Ascending aorta (tissue), 2 donors: ENCODE data around the gene HMCN1. TPM values are rescaled to one million over a fixed set of nuclear protein-coding genes. Genes with fewer than 3 reads are reported as not detected.

Experiments used
- DNase-seq, 2 donors: peaks; one replicate each; pipeline ENCODE4 v3.0.0-alpha.2; 2019; ENCODE audit warnings: low spot score in 2 of 2
- H3K27ac ChIP-seq, 2 donors: fragments of 200-600 bp; sonication (generic); one replicate each; pipeline ENCODE4 v1.5.1; 2016 to 2017; ENCODE audit warnings: mild to moderate bottlenecking in 1 of 2
- H3K27me3 ChIP-seq: fragments of 200-600 bp; sonication (generic); one replicate; pipeline ENCODE4 v1.5.1; 2017
- H3K36me3 ChIP-seq, 2 donors: fragments of 200-600 bp; sonication (generic); one replicate each; pipeline ENCODE4 v1.5.1; 2016
- H3K4me1 ChIP-seq, 2 donors: fragments of 200-600 bp; sonication (generic); one replicate each; pipeline ENCODE4 v1.5.1; 2016 to 2017; ENCODE audit warnings: mild to moderate bottlenecking in 1 of 2
- H3K4me3 ChIP-seq, 2 donors: fragments of 200-600 bp; sonication (generic); one replicate each; pipeline ENCODE4 v1.5.1; 2016 to 2017; ENCODE audit warnings: mild to moderate bottlenecking in 1 of 2
- H3K9me3 ChIP-seq, 2 donors: fragments of 200-600 bp; sonication (generic); one replicate each; pipeline ENCODE4 v1.5.1; 2016
- intact Hi-C: fragments of 100-400 bp; cut with DNase I; formaldehyde crosslinking; loops from one replicate; pipeline ENCODE4 v1.15.1; 2023
- total RNA-seq: library from RNA; depleted of rRNA; stranded (reverse); fragments of >200 nt; gene quantifications from one replicate; pipeline ENCODE4 v1.1.0, GENCODE V29; 2016
- TF ChIP-seq, protein P1 (sequence below), 3 experiments: fragments of 200-600 bp in 2 of 3; fragments of 450-650 bp in 1 of 3; sonication (generic) in 2 of 3; IDR thresholded peaks; one replicate each; pipeline ENCODE4 v1.5.1; 2016 to 2019; ENCODE audit warnings: antibody characterized with exemption in 3 of 3, mild to moderate bottlenecking in 1 of 3, moderate library complexity in 1 of 3

Gene HMCN1
- total RNA-seq, 1 donor from 2014 or later = 61.7 TPM

DNA sequence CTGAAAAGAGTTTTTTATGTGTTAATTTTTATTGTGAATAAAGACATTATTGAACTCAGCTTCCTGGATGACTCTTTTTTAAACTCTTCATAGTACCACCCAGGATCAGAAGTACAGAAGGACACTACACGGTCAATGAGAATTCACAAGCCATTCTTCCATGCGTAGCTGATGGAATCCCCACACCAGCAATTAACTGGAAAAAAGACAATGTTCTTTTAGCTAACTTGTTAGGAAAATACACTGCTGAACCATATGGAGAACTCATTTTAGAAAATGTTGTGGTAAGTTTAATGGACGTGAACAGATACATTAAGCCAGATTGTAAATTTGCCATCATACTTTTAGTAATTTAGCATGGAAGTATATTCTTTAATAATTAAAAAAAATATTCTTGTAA lies 391.3 kb downstream of the HMCN1 start:
- Histone ChIP-seq H3K4me1 (no peaks in the 10 kb centered on the region), H3K9me3 (no peaks in the 10 kb centered on the region), H3K27me3 (no peaks in the 10 kb centered on the region), H3K36me3 (peaks cover 0 to 21% of the 10 kb centered on the region in 2 donors), H3K27ac (no peak overlapping the region), H3K4me3 (no peak overlapping the region)
- DNase-seq = no peak
- intact Hi-C loops = no loop called here
- TF ChIP-seq, protein P1, sequence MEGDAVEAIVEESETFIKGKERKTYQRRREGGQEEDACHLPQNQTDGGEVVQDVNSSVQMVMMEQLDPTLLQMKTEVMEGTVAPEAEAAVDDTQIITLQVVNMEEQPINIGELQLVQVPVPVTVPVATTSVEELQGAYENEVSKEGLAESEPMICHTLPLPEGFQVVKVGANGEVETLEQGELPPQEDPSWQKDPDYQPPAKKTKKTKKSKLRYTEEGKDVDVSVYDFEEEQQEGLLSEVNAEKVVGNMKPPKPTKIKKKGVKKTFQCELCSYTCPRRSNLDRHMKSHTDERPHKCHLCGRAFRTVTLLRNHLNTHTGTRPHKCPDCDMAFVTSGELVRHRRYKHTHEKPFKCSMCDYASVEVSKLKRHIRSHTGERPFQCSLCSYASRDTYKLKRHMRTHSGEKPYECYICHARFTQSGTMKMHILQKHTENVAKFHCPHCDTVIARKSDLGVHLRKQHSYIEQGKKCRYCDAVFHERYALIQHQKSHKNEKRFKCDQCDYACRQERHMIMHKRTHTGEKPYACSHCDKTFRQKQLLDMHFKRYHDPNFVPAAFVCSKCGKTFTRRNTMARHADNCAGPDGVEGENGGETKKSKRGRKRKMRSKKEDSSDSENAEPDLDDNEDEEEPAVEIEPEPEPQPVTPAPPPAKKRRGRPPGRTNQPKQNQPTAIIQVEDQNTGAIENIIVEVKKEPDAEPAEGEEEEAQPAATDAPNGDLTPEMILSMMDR (IDR thresholded peaks at IDR 0.05) = no peak

DNA sequence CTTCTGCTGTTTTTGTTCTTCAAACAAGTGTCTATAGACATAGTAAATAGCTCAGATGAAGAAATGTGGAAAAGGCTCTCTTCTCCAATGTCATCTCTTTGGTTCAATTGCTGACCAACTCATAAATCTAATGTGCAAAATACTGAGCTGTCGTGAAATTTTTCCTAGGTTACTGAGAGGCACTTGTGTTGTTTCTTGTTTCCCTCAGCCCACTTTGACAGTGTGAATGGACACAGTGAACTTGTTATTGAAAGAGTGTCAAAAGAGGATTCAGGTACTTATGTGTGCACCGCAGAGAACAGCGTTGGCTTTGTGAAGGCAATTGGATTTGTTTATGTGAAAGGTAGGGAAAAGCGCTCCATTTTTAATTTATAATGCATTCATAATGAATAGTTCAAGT lies 395.6 kb downstream of the HMCN1 start:
- no peak for DNase-seq
- Histone ChIP-seq H3K27ac (no peak overlapping the region), H3K36me3 (peaks cover 4 to 31% of the 10 kb centered on the region in 2 donors), H3K27me3 (no peaks in the 10 kb centered on the region), H3K4me3 (no peak overlapping the region), H3K9me3 (no peaks in the 10 kb centered on the region), H3K4me1 (no peaks in the 10 kb centered on the region)
- intact Hi-C loops = no loop called here
- TF ChIP-seq, protein P1 (IDR thresholded peaks at IDR 0.05) = no peak

DNA sequence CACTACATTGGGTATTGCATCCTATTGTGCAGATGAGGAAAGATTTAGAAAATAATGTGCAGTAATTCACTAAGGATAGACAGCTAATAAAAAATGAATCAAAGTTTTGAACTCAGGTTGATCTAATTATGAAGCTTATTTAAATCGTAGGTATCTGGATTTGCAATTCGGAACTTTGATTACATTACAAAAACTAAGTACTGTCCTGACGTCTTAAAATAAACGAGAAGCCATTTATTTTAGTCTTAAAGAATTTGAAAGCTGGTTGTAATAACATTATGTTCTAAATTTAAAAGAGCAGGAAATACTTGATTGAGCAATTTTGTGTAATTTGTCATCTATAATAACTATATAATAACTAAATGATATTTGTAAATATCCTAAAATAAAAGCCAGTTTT lies 404.9 kb downstream of the HMCN1 start:
- no peak for DNase-seq
- TF ChIP-seq, protein P1 (IDR thresholded peaks at IDR 0.05) = no peak

DNA sequence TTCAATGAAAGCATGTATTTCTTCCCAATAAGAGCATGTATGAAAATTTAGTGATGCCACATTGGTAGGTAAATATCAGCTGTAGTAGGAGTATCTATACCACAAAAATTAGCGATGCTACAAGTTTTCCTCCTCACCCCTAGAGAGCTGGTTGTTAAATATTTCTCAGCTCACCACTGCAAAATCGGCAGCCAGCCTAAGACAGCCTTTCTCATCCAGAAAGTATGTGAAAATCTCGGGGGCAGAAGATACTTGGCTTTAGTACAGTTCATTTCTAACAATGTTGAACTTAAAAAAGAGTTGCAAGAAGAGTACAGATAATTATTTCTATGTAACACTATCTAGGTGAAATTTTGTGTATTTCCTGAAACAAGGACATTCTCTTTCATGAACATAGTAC lies 405.5 kb downstream of the HMCN1 start:
- no peaks in the 10 kb centered on the region for H3K9me3 ChIP-seq
- H3K4me3 ChIP-seq = peak overlapping the region in 1 of 2 donors; percentile 20
- TF ChIP-seq, protein P1 (IDR thresholded peaks at IDR 0.05) = no peak
- H3K36me3 ChIP-seq = peaks cover 15 to 34% of the 10 kb centered on the region in 2 donors
- intact Hi-C loops = no loop called here
- peak overlapping the region; percentile 7 to 59 for H3K27ac ChIP-seq
- no peak for DNase-seq
- H3K4me1 ChIP-seq = peaks cover 0 to 11% of the 10 kb centered on the region in 2 donors
- H3K27me3 ChIP-seq = no peaks in the 10 kb centered on the region

More for the DNA sequence above, 404.9 kb downstream of the HMCN1 start:
- no peaks in the 10 kb centered on the region for H3K9me3 ChIP-seq
- no peaks in the 10 kb centered on the region for H3K27me3 ChIP-seq
- H3K4me3 ChIP-seq = peak overlapping the region in 1 of 2 donors; percentile 20
- H3K27ac ChIP-seq = peak overlapping the region; percentile 61 to 62
- peaks cover 0 to 11% of the 10 kb centered on the region in 2 donors for H3K4me1 ChIP-seq
- intact Hi-C loops = no loop called here
- H3K36me3 ChIP-seq = peaks cover 9 to 29% of the 10 kb centered on the region in 2 donors

- TF ChIP-seq, protein P1 (IDR thresholded peaks at IDR 0.05) = no peak
Observed at GRCh38 chr1:186142159-186142558, 408.0 kb downstream of the HMCN1 start.

DNA sequence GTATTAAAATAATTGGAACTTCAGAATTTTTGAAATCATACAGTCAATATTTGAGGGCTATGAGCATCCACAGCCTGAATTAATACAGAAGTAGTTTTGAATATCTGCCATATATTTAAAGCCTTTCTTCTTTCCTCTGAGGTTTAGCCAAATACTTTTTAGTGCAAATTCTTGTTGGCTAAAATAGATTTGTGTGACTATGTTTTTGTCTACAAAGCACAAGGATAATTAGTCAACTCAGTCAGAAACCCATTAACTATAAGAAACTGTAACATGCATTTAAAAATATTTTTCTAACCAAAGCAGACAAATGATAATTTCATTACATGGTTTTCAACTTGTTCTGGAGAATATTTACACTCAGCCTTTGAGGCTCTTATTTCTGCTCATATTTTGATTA lies 408.7 kb downstream of the HMCN1 start:
- H3K4me1 ChIP-seq = peaks cover 0 to 11% of the 10 kb centered on the region in 2 donors
- no peaks in the 10 kb centered on the region for H3K9me3 ChIP-seq
- H3K27me3 ChIP-seq = no peaks in the 10 kb centered on the region
- intact Hi-C loops = no loop called here
- peaks cover 32 to 41% of the 10 kb centered on the region in 2 donors for H3K36me3 ChIP-seq
- no peak overlapping the region for H3K4me3 ChIP-seq
- peak overlapping the region in 1 of 2 donors; percentile 10 for H3K27ac ChIP-seq
- TF ChIP-seq, protein P1 (IDR thresholded peaks at IDR 0.05) = no peak
- DNase-seq = no peak

More at GRCh38 chr1:186142159-186142558, 408.0 kb downstream of the HMCN1 start:
- DNase-seq = no peak
- Histone ChIP-seq H3K4me3 (no peak overlapping the region), H3K27me3 (no peaks in the 10 kb centered on the region), H3K4me1 (peaks cover 0 to 11% of the 10 kb centered on the region in 2 donors), H3K27ac (no peak overlapping the region), H3K9me3 (no peaks in the 10 kb centered on the region), H3K36me3 (peaks cover 36 to 46% of the 10 kb centered on the region in 2 donors)
- intact Hi-C loops = no loop called here
